Effector memory CD8-positive, alpha-beta T cell (primary cell): Measurements from ENCODE around the gene OR4C6.

Experiments used
- ATAC-seq: fragments of 150-1000 bp; cut with Tn5 transposase; replicated peaks from 2 replicates; pipeline ENCODE4 v1.10.0; 2021; ENCODE audit warnings: mild to moderate bottlenecking, moderate library complexity
- DNase-seq, 3 experiments: peaks; one replicate each; pipeline ENCODE4 v3.0.0; 2021
- H3K27ac Mint-ChIP-seq, 2 donors: one replicate each; pipeline ENCODE4 v1.8.0; 2022; ENCODE audit warnings: mild to moderate bottlenecking in 2 of 2, mixed read lengths in 2 of 2, moderate library complexity in 2 of 2
- H3K27me3 Mint-ChIP-seq, 2 donors: one replicate each; pipeline ENCODE4 v1.8.0; 2022; ENCODE audit warnings: mixed read lengths in 2 of 2
- H3K36me3 Mint-ChIP-seq: one replicate; pipeline ENCODE4 v1.8.0; 2022; ENCODE audit warnings: mild to moderate bottlenecking, moderate library complexity, mixed read lengths; ENCODE audit not compliant: insufficient read depth
- H3K4me1 Mint-ChIP-seq, 2 donors: one replicate each; pipeline ENCODE4 v1.8.0; 2022; ENCODE audit warnings: low read depth in 2 of 2, mixed read lengths in 2 of 2
- H3K4me3 Mint-ChIP-seq, 2 donors: one replicate each; pipeline ENCODE4 v1.8.0; 2022; ENCODE audit warnings: mild to moderate bottlenecking in 2 of 2, mixed read lengths in 2 of 2, moderate library complexity in 2 of 2
- H3K9me3 Mint-ChIP-seq, 2 donors: one replicate each; pipeline ENCODE4 v1.8.0; 2022; ENCODE audit warnings: mixed read lengths in 2 of 2
- total RNA-seq, 9 experiments: gene quantifications; one replicate each; lab custom pipeline; 2026; lab: John Stamatoyannopoulos, UW

The OR4C6 gene
- total RNA-seq, result 0 to 0.06 (median 0) reads per million in 9 experiments

DNA sequence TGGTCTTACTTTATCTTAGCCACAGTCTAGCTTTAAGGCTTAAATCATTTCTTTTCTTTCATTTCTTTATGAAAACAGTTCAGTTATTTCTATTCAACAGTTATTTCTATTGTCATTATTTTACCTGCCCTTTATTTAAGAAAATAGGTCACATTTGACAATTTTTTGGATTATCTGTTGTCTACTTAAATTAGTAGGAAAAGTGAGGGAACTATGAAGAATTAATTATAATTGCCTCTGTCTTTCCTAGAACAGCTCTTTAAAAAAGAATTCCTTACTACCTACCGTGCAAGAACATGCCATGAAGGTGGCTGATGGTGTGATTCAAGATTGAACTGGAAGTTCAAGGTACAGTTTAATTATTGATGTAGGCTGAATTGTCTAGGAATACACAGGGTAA lies at the start of gene OR4C6:
OR4C6 (plus strand) TSS at position 301 of the 400 bp plus-strand sequence. CDS start 2,966 bp downstream, outside the sequence.
- Mint-ChIP-seq H3K27me3 (no peaks in the 10 kb centered on the region), H3K9me3 (peaks cover 12 to 38% of the 10 kb centered on the region in 2 donors), H3K4me3 (no peak within 1 kb of the TSS), H3K27ac (no peak within 1 kb of the TSS), H3K36me3 (peaks cover 3% of the 10 kb centered on the region), H3K4me1 (no peaks in the 10 kb centered on the region)
- DNase-seq, result no peak
- no peak for ATAC-seq

- Mint-ChIP-seq H3K36me3 (no peaks in the 10 kb centered on the region), H3K9me3 (peaks cover 14 to 18% of the 10 kb centered on the region in 2 donors), H3K27me3 (no peaks in the 10 kb centered on the region), H3K4me3 (no peak overlapping the region), H3K27ac (no peak overlapping the region), H3K4me1 (no peaks in the 10 kb centered on the region)
- ATAC-seq, result no peak
- DNase-seq, result no peak
Observed at GRCh38 chr11:55624531-55624930, 37.5 kb upstream of the OR4C6 start.

GRCh38 chr11:55634813-55635212 lies 27.2 kb upstream of the OR4C6 start, which contains the start of gene OR4P4:
OR4P4 (plus strand) TSS chr11:55635113.
- H3K4me1 Mint-ChIP-seq, result no peaks in the 10 kb centered on the region
- H3K9me3 Mint-ChIP-seq, result peaks cover 6 to 16% of the 10 kb centered on the region in 2 donors
- DNase-seq, result no peak
- no peak within 1 kb of the TSS for H3K27ac Mint-ChIP-seq
- H3K27me3 Mint-ChIP-seq, result no peaks in the 10 kb centered on the region
- no peaks in the 10 kb centered on the region for H3K36me3 Mint-ChIP-seq
- ATAC-seq, result no peak
- no peak within 1 kb of the TSS for H3K4me3 Mint-ChIP-seq

DNA sequence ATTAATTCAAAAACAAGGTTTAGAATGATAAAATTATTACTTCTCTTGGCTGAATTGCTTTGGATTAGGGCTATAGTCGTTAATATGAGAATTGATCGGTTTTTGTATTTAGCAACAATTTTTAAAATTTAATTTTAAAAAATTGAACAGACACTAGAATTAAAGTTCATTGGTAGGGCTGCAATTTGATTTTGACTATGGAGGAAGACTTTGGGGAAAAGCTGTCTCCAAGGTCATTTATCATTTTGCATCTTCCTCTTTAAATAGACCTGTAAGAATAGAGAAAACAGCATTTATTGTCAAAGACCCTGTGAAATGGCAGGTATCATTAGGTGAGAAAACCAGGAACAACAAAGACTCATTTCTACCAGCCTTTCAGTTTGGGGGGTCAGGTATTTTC lies 14.0 kb upstream of the OR4C6 start, which contains the start of gene OR4S2:
OR4S2 (plus strand) TSS at position 301 of the 400 bp plus-strand sequence. CDS start 2,577 bp downstream, outside the sequence.
- no peaks in the 10 kb centered on the region for H3K36me3 Mint-ChIP-seq
- no peaks in the 10 kb centered on the region for H3K27me3 Mint-ChIP-seq
- H3K27ac Mint-ChIP-seq, result no peak within 1 kb of the TSS
- H3K9me3 Mint-ChIP-seq, result peaks cover 7 to 8% of the 10 kb centered on the region in 2 donors
- H3K4me3 Mint-ChIP-seq, result no peak within 1 kb of the TSS
- no peak for ATAC-seq
- H3K4me1 Mint-ChIP-seq, result no peaks in the 10 kb centered on the region
- no peak for DNase-seq

GRCh38 chr11:55652560-55652959 lies 9.4 kb upstream of the OR4C6 start:
- Mint-ChIP-seq H3K9me3 (peaks cover 6 to 16% of the 10 kb centered on the region in 2 donors), H3K36me3 (no peaks in the 10 kb centered on the region), H3K4me3 (no peak overlapping the region), H3K27ac (no peak overlapping the region), H3K4me1 (no peaks in the 10 kb centered on the region), H3K27me3 (no peaks in the 10 kb centered on the region)
- DNase-seq, result no peak
- no peak for ATAC-seq

DNA sequence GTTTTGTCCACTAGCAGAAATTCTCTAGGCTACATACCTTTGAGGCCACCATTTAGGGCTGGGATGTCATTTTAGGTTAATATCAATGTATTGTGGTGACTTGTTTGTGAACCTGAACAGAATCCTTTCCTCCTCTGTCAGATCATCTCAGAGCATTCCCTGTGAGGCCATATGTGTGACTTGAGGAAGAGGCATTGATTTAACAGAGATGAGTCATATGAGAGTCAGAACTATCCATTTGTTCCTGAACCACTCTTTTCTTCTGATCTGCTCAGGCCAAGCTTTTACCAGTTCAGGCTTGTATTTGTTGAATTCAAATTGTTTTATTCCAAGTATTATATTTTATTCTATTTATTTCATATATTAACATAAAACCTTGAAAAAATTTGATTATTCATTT lies 6.9 kb upstream of the OR4C6 start:
- H3K4me1 Mint-ChIP-seq, result no peaks in the 10 kb centered on the region
- H3K27ac Mint-ChIP-seq, result no peak overlapping the region
- no peak for DNase-seq
- no peaks in the 10 kb centered on the region for H3K36me3 Mint-ChIP-seq
- no peak for ATAC-seq
- no peaks in the 10 kb centered on the region for H3K27me3 Mint-ChIP-seq
- H3K9me3 Mint-ChIP-seq, result peaks cover 11 to 28% of the 10 kb centered on the region in 2 donors
- H3K4me3 Mint-ChIP-seq, result no peak overlapping the region

GRCh38 chr11:55658031-55658573 lies 3.9 kb upstream of the OR4C6 start:
- H3K4me1 Mint-ChIP-seq, result no peaks in the 10 kb centered on the region
- peaks cover 3% of the 10 kb centered on the region for H3K36me3 Mint-ChIP-seq
- H3K9me3 Mint-ChIP-seq, result peaks cover 12 to 36% of the 10 kb centered on the region in 2 donors
- DNase-seq (no peak), ATAC-seq (no peak)
- no peak overlapping the region for H3K4me3 Mint-ChIP-seq
- H3K27ac Mint-ChIP-seq, result no peak overlapping the region
- H3K27me3 Mint-ChIP-seq, result no peaks in the 10 kb centered on the region

GRCh38 chr11:55658608-55659007 lies 3.4 kb upstream of the OR4C6 start:
- Mint-ChIP-seq H3K9me3 (peaks cover 15 to 38% of the 10 kb centered on the region in 2 donors), H3K27me3 (no peaks in the 10 kb centered on the region), H3K36me3 (peaks cover 3% of the 10 kb centered on the region), H3K4me3 (no peak overlapping the region), H3K4me1 (no peaks in the 10 kb centered on the region), H3K27ac (no peak overlapping the region)
- ATAC-seq, result no peak
- DNase-seq, result no peak

DNA sequence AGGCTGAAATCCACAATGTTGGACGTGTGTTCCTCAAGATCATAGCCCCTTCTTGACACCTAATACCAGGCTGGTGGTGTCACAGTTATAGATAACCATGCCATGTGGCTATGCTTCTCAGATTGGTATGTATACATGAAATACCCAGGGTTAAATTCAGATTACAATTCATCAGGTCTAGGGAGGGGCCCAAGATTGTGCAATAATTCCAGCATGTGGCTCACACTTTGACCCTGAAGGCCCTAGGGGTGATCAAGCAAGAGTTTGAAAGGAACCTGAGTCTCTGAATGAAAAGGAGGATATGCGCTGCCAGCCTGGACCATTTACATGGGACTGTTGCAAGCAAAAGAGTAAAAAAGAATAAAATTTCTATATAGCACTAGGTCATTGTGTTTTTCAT lies 7.4 kb downstream of the OR4C6 start:
- Mint-ChIP-seq H3K4me1 (no peaks in the 10 kb centered on the region), H3K4me3 (no peak overlapping the region), H3K36me3 (no peaks in the 10 kb centered on the region), H3K9me3 (peaks cover 5 to 9% of the 10 kb centered on the region in 2 donors), H3K27ac (no peak overlapping the region), H3K27me3 (no peaks in the 10 kb centered on the region)
- ATAC-seq (no peak), DNase-seq (no peak)

DNA sequence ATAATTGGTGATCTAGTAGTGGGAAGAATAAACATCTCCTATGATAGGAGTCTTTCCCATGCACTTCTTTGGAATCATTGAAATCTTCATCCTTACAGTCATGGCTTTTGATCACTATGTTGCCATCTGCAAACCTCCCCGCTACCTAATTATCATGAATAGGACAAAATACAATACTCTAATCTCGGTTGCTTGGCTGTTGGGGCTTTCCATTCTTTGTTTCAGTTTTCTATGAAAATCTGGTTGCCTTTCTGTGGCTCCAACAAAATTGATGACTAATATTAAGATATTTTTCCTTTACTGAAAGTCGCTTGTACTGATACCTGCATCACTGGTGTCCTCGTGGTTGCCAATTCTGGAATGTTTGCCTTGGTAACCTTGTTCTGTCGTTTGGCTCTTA lies 11.9 kb downstream of the OR4C6 start:
- no peak for DNase-seq
- peaks cover 0 to 2% of the 10 kb centered on the region in 2 donors for H3K9me3 Mint-ChIP-seq
- no peak overlapping the region for H3K27ac Mint-ChIP-seq
- no peak overlapping the region for H3K4me3 Mint-ChIP-seq
- H3K4me1 Mint-ChIP-seq, result no peaks in the 10 kb centered on the region
- no peaks in the 10 kb centered on the region for H3K27me3 Mint-ChIP-seq
- ATAC-seq, result no peak
- no peaks in the 10 kb centered on the region for H3K36me3 Mint-ChIP-seq

- Mint-ChIP-seq H3K27me3 (no peaks in the 10 kb centered on the region), H3K27ac (no peak overlapping the region), H3K4me1 (no peaks in the 10 kb centered on the region), H3K4me3 (no peak overlapping the region), H3K9me3 (peaks cover 4 to 9% of the 10 kb centered on the region in 2 donors), H3K36me3 (peaks cover 6% of the 10 kb centered on the region)
- no peak for DNase-seq
- ATAC-seq, result no peak
Observed at GRCh38 chr11:55697817-55698216, 35.8 kb downstream of the OR4C6 start.

GRCh38 chr11:55701429-55701828 lies 39.4 kb downstream of the OR4C6 start:
- peaks cover 8 to 21% of the 10 kb centered on the region in 2 donors for H3K9me3 Mint-ChIP-seq

DNA sequence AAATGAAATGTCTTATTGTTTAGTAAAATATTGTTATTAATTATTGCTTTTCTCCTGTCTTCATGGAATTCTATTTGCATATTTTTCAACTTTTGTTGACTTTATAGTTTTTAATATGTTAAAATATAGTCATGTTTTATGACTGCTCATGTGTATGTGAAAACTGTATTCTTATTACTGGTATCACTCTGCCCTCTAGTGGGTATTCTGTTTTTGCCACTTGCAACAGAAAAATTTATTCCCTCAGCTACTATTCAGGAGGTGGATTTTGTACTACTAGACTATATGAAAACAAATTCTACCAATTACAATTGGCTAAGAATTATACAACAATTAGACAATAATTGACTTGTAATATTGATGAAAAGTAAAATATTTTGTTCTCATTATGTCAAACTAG lies 45.0 kb downstream of the OR4C6 start:
- DNase-seq (no peak), ATAC-seq (no peak)
- peaks cover 8 to 20% of the 10 kb centered on the region in 2 donors for H3K9me3 Mint-ChIP-seq
- no peak overlapping the region for H3K27ac Mint-ChIP-seq
- no peaks in the 10 kb centered on the region for H3K27me3 Mint-ChIP-seq
- H3K4me1 Mint-ChIP-seq, result no peaks in the 10 kb centered on the region
- peaks cover 2% of the 10 kb centered on the region for H3K36me3 Mint-ChIP-seq
- no peak overlapping the region for H3K4me3 Mint-ChIP-seq

More at GRCh38 chr11:55701429-55701828, 39.4 kb downstream of the OR4C6 start:
- Mint-ChIP-seq H3K36me3 (peaks cover 4% of the 10 kb centered on the region), H3K27ac (no peak overlapping the region), H3K27me3 (no peaks in the 10 kb centered on the region), H3K4me1 (no peaks in the 10 kb centered on the region), H3K4me3 (no peak overlapping the region)
- ATAC-seq (no peak), DNase-seq (no peak)

DNA sequence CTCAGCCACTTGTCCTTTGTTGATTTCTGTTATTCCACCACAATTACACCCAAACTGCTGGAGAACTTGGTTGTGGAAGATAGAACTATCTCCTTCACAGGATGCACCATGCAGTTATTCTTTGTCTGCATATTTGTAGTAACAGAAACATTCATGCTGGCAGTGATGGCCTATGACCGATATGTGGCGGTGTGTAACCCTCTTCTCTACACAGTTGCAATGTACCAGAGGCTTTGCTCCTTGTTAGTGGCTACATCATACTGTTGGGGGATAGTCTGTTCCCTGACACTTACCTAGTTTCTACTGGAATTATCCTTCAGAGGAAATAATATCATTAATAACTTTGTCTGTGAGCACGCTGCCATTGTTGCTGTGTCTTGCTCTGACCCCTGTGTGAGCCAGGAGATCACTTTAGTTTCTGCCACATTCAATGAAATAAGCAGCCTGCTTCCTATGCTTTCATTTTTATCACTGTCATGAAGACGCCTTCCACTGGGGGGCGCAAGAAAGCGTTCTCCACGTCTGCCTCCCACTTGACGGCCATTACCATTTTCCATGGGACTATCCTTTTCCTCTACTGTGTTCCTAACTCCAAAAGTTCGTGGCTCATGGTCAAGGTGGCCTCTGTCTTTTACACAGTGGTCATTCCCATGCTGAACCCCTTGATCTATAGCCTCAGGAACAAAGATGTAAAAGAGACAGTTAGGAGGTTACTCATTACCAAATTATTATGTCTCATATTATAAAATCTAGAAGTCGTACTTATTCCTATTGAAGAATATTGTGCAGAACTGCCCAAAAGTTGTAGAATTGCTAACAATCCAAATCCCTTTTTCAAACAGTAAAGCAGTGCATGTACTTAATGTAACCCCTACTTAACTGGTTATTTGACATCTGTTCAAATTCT lies 53.2 kb downstream of the OR4C6 start:
- Mint-ChIP-seq H3K27ac (no peak overlapping the region), H3K4me3 (no peak overlapping the region), H3K9me3 (peaks cover 0 to 6% of the 10 kb centered on the region in 2 donors), H3K27me3 (no peaks in the 10 kb centered on the region), H3K4me1 (no peaks in the 10 kb centered on the region), H3K36me3 (no peaks in the 10 kb centered on the region)
- DNase-seq (no peak), ATAC-seq (no peak)
